Brain pericyte (primary cell): ENCODE results near the gene KRTAP24-1.

Experiments
- DNase-seq: peaks from one replicate; pipeline ENCODE4 v3.0.0-alpha.2; 2012; ENCODE audit warnings: low read depth, low spot score

Gene KRTAP24-1

GRCh38 chr21:30234050-30234449, 48.7 kb downstream of the KRTAP24-1 start:
- DNase-seq = no peak

GRCh38 chr21:30233228-30234020, 49.3 kb downstream of the KRTAP24-1 start:
- no peak for DNase-seq

GRCh38 chr21:30232011-30232410, 50.7 kb downstream of the KRTAP24-1 start:
- DNase-seq = no peak
